KBM-7 (cell line): ENCODE measurements around the gene SLC38A2.
"Not testable (repeated sequence)": the region's sequence is repeated elsewhere in the genome, so short reads cannot be mapped to it uniquely, and the experiment has no call there.

Experiments
- DNase-seq: peaks from one replicate; pipeline ENCODE4 v3.0.0-alpha.2; 2015
- in situ Hi-C: fragments of 300-500 bp; cut with MboI; formaldehyde crosslinking; loops from 2 replicates; pipeline ENCODE4 v1.14.3; 2020; ENCODE audit warnings: low sequenced_read_pairs, low pct_unique_long_range_greater_than_20kb, mixed read lengths

Gene SLC38A2

DNA sequence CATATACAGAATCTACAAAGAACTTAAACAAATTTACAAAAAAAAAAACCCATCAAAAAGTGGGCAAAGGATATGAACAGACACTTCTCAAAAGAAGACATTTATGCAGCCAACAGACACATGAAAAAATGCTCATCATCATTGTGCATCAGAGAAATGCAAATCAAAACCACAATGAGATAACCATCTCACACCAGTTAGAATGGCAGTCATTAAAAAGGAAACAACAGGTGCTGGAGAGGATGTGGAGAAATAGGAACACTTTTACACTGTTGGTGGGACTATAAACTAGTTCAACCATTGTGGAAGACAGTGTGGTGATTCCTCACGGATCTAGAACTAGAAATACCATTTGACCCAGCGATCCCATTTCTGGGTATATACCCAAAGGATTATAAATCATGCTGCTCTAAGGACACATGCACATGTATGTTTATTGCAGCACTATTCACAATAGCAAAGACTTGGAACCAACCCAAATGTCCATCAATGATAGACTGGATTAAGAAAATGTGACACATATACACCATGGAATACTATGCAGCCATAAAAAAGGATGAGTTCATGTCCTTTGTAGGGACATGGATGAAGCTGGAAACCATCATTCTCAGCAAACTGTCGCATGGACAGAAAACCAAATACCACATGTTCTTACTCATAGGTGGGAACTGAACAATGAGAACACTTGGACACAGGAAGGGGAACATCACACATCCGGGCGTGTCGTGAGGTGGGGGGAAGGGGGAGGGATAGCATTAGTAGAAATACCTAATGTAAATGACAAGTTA lies 27.1 kb upstream of the SLC38A2 start:
- in situ Hi-C loops, result not testable (repeated sequence)
- DNase-seq, result peak; percentile 40

DNA sequence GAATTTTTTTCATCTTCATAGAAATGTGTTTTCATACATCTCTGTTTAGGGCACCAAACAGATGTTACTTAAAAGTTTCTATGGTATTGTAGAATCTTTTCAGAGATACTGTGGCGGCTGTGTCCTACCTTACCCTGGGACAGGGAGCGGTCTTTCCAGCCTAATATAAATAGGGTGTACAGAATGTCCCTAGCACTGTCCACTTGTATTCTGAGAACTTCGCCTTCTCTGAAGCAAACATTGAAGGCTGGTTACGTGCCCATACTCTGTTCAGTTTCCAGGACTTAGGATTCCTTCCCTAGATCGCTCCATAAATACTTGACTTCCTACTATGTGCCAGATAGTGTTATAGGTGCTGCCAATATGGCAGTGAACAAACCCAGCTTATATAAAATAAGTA lies 24.3 kb upstream of the SLC38A2 start:
- no peak for DNase-seq
- in situ Hi-C loops, result no loop called here

DNA sequence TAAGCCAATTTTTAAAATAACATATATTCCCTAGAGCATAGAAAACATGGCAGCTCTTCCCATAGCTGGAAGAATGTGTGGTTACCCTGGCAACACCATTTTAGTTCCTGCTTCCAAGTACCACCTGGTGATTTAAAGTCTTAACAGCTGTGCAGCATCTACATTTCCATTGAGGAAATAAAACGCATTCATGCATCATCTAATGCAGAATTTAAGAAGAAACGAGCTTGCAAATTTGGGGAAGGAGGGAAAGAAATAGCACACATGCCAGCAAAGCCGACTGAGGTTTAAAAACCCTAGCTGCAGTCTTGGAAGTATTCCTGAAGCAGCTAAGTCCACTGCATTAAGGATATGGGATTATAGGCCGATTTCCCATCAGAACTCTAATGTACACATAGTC lies 22.8 kb upstream of the SLC38A2 start:
- in situ Hi-C loops, result no loop called here
- no peak for DNase-seq

DNA sequence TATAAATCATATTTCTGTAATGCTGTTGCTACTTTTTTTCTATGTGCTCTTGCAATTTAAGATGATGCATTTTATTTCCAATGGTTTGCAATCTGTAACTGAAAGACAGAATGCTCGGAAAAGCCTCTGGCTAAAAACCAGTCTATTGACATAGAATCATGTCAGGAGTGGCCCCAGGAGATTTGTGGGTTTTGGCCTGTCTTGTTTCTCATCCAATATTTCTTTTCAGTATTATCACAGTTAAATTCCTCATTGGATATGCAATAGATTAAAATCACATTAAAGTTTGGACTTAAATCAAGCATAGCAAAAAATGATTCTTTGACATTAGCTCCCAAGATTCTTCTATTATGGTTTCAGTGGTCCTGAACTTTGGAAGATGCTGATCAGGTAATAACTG lies 19.1 kb upstream of the SLC38A2 start:
- in situ Hi-C loops, result no loop called here
- no peak for DNase-seq

DNA sequence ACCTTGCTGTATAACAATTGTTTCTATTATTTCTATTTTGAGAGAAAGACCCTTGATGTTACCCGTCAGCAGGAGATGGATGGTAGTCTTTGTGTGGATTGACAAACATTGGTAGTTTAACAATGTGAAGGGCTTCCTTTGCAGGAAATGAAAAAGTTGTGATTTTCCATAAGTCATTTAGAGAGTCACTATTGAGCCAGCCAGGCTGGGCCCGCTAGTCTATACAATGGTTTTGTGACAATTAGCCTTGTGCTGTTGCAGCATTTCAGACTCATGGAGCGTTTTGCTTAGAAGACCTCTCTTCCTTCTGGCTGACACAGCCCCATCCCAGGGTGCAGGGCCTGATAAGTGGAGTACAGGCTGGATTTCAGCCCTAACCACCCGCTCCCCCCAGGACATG lies 18.3 kb upstream of the SLC38A2 start:
- in situ Hi-C loops, result no loop called here
- DNase-seq, result no peak

DNA sequence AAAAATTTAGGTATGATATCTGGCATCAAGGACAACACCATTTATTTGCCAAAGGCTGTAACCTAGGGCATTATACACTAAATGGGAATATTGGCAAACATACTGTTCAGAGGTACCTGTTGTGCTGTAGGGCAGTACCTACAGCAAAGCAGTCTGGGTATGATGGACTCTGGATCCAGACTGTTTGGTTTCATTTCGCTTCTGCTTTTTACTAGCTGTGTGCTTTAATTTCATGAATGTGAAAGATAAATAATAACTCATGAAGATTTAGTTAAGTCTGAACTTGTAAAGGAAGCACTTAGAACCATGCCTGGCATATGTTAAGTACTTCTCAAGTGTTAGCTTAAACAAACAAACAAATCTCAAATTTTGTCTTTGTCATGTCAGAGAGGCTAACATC lies 17.7 kb upstream of the SLC38A2 start:
- in situ Hi-C loops, result no loop called here
- no peak for DNase-seq

DNA sequence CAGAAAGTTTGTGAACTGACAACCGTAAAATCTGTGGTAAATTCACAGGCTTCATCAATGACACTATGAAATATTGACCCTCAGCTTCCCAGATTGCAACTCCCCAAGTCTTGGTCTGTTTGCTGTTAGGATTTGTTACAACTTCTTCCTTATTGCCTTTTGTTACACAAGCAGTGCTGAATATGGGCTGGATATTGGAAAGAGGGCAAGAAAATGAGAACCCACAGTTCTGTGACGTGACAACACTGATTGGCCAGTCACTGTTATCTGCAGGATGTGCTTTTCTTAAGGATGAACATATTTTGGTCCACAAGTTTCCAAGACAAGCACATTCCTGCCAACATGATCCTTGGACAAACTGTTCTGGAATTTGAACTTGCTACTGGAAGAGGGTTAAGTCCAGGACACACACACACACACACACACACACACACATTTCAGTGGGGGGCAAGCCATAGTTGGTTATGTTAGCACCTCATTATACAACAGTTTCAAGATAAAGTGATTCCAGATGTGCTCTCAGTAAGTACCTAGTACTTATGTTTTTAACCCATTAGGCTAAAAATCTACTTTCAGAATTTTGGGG lies 16.6 kb upstream of the SLC38A2 start:
- DNase-seq, result no peak
- in situ Hi-C loops, result no loop called here

DNA sequence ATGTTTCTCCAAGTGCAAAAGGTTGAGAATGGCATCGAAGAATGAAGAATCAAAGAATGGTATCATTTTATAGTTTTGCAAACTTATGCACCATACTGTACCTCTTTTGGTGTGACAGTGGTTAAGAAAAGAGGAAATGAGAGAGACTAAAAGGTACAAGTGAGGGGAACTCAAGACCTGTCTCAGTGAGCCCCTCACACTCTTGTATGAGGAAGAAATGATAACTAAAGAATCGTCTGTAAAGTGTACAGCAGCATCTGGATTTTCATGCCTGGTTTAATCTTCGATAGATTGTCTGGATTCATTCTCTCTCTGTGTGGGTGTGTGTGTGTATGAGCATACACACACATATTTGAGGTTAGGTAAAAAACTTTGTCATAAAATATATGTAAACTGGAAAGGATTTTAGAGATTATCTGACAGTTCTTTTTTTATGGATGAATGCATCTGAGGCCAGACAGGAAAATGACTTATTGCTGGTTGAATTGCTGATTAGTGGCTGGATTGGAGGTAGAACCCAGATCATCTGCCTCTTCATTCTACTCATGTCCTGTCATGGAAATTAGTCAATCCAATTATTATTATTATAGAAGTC lies 16.0 kb upstream of the SLC38A2 start:
- in situ Hi-C loops, result no loop called here
- DNase-seq, result peak; percentile 69

DNA sequence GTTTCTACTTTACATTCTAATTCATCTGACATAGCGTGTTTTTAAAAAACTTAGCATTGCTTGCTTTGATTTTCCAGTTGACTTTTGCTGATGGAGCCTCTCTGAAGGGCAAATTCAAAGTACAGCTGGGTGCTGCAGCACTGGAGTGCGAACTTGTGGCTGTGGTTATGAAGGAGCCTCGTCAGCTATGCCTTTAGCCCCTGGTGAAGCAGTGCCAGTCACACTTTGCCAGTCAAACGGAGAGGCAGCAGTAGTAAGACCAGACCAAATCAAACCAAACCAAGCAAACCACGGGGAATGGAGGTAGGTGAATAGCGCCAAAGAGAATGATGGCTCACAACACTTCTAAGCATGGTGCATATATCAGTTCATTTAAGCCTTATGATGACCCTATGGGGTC lies 15.1 kb upstream of the SLC38A2 start:
- in situ Hi-C loops, result no loop called here
- no peak for DNase-seq

DNA sequence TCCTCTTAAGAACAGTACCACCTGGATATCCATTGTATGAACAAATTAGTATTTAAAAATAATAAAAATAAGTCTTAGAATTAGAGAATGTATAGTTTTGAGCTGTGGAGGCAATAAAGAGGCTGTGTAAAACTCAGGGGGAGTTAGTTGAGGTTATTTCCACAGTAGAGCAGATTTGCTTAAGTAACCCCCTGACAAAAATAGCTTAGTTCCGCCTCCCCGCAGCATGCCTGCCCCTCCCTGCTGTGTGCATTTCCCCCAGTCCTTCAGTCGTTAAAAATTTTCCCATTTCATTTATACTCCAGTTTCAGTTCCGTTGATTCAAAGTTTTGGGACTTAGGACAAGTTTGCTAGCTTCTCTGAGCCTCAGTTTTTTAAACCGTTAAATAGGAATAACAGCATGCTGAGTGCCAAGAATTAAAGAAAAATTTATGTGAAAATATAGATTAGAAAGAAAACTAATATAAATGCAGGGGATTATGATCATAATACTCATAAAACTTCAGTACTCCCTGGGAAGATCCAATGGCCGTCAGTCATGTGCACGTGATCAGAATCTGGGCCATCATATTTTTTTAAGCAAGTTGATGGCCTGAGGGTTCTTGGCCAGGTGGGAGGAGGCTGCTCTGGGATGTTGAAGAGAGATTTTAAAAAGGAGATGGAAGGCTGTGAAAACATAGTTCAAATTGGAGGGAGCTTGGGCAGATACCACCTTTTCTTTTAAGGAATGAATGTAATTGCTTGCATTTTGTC lies 14.5 kb upstream of the SLC38A2 start:
- in situ Hi-C loops, result no loop called here
- peak; percentile 72 for DNase-seq

DNA sequence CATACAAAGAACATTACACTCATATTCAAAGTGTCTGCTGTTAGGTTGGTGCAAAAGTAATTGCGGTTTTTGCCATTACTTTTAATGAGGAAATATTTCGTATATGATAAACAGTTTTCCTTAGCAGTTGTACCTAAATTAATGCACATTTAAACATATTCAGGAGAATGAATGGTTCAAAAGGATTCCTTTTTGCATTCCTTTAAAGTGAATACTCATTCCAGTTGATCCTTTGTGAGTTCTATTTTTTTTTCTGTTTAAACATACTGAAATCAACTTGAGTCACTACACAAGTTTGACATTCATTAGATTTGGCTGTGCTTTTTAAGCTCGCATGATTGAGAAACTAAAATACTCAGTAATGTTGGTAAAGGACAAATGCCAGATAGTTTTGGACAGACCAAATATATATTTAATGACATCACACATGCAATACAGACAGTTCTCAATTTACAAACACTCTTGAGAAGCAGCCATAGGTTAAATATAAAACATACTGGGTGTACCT lies 13.8 kb upstream of the SLC38A2 start:
- no peak for DNase-seq
- in situ Hi-C loops, result no loop called here

DNA sequence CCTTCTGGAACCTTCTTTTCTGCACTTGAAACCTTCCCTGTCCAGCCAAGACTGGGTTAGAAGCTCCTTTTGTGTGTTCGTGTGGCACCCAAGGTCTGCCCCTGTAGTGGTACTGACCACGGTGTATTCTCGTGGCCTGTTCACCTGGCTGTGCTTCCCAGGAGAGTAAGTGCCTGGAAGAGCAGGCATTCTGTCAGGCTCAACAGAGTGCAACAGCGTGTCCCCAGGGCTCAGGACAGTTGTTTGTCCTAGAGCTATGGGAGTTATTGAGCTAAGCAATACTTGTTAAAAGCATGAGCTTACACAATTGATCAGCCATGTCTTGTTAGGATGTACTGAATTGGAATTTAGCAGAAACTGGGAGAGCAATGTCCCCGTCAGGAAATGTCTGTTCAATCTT lies 12.9 kb upstream of the SLC38A2 start:
- in situ Hi-C loops, result no loop called here
- no peak for DNase-seq

DNA sequence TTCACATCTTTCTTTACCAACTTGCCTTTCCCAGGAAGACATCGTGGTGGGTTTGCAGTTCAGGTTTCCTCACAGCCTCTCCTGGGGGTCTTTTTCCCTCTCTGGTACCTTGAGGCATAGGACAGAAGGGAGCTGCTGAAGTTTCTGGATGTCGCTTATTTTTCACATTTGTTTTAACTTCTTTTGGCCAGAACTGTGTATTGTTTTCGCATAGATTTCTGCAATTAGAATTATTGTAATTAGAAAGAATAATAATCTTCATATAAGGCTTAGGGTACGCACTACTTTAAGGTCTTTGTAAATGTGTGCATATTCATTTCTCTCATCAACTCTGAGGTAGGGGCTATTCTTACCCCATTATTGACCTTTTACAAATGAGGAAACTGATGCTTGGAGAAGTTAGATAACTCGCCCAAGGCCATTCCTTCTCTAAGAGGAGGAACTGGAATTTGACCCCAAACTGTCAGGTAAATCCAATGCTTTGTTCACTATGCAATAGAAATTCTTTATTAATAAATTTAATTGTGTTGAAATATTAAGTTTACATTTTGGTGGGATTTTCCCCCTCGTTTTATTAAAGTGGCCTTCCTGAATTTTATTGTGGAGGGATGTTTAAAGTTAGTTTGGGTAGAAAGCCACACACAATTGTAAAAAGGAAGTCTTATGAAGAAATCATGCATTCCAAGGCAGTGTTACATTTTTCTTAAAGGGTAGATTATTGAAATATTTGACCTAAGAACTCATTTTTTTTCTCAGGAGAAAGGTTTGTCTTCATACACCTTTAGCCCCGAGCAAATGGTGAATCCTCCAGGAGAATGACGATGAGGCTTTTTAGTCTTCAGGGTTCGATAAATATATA lies 12.1 kb upstream of the SLC38A2 start:
- no peak for DNase-seq
- in situ Hi-C loops, result no loop called here

DNA sequence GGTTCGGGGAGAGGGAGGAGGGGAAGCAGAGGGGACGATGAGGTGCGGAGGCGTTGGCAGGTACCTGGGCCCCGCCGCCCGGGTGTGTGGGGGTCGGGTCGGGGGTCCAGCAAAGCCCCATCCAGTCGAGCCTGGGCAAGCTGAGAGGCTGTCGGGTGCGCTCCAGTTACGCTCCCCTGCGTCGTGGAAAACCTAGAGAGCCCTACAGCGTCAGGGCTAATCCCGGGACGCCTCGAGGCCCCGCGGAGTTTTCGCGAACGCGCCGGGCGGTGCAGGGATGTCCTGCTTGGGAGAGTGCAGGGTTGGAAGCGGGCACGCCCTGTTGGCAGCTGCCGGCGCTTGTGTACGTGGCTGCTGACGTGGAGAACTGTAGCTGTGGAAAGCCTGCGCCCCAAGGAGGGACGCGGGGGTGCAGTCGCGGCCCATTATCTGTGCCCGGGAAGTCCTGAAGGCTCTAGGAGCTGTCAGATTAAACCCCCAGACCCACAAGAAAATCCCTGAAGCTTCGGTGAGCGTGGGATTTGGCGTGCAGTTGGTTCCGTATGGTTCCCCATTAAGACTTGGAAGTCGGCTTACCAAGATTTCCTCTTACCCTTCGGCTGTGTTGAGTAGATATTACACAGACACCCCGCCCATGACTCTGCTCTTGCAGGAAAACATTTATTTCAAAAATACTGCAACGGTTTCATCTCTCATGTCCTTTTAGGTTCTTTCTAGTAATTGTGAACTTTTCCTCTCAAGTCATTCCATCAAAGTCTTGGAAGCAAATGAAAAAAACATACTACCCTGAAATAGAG lies 11.3 kb upstream of the SLC38A2 start:
- peak; percentile 72 for DNase-seq
- in situ Hi-C loops, result no loop called here

DNA sequence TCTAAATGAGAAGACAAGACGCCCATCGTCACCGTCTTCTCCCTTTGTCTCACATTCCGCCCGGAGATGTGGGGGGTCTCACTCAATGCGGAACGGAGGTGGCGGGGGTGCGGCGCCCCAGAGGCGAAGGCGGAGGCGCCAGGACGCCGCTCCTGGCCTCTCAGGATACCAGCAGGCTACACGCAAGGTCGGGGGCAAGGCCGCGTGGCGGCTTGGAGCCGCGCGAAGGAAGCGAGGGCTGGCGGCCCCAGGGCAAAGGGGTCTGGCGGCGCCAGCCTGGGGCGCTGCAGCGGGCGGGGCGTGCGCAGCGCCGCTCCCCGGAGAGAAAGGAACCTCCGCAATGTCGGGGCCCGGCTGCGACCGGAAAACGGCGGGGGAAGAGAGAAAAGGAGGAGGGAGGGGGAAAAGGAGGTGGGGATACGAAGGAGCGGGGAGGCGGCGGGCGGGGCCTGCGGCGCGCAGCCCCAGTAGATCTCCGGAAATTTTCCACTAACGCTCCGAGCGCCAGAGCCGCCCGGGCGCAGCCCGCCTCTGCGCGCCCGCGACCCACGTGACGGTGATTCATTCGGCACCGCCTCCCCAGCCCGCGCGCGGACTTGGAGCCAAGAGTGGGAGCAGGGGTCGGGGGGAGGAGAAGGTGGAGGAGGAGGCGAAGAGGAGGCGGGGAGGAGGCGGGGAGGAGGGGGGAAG lies 10.5 kb upstream of the SLC38A2 start:
- in situ Hi-C loops, result no loop called here
- DNase-seq, result peak; percentile 97

DNA sequence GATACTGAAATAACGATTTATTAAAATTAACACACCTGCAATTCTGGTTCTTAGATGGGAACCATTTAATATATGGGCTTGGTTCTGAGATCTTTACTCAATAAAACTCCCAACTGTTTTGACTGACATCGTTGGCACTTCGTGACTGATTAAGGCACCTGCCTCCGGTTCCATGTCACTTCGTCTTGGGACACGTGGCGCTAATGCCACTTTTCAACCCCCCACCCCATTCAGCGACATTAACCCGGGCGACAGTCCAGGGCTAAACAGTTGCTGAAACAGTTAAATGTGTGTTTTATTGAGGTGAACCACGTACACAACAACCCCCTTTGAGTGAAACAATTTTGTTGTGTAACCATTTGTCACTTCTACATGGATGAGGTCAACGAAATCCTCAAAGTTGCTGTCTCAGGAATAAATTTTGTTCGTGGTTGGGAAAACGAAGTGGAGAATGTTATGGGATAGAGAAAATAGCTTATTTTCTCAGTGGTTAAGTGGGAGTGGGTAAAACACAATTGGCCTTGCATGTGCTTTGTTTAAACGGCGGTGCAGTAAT lies 9.9 kb upstream of the SLC38A2 start:
- in situ Hi-C loops, result no loop called here
- no peak for DNase-seq

DNA sequence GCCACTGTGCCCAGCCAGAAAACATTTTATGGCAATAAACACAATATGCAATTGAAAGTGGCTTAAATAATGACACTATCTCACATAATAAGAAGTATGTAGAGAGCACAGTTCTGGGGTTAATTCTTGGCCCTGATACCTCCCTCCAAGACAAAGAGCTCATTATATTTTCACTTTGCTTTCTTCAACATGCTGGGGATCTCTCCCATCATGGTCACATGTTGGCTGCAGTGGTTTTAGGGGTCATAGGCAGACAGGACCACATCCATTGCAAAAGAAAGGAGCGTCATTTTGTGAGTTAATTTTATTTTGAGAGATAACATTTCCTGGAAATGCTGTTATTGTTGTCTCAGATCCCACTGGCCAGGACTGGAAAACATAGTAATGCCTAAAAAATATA lies 8.3 kb upstream of the SLC38A2 start:
- DNase-seq, result no peak
- in situ Hi-C loops, result no loop called here
